ENCODE results near the gene DEDD.

GRCh38 chr1:161089251-161089924 lies 43.1 kb downstream of the DEDD start, which contains the start of gene NECTIN4:
- TF ChIP-seq CTCF (IDR thresholded peaks at IDR 0.05), result no peak
- peak in 1 of 4 donors; percentile 65 for TF ChIP-seq POLR2A (IDR thresholded peaks at IDR 0.05)
